Endothelial cell (in vitro differentiated cells): ENCODE data around the gene CTNNA3. TPM values are rescaled to one million over a fixed set of nuclear protein-coding genes. Genes with fewer than 3 reads are reported as not detected.

Source experiments
- DNase-seq: peaks from one replicate; pipeline ENCODE4 v3.0.0; 2021; ENCODE audit warnings: low spot score
- H3K27ac Mint-ChIP-seq: one replicate; pipeline ENCODE4 v1.8.0; 2021; ENCODE audit warnings: mixed read lengths, inconsistent platforms; ENCODE audit not compliant: unreplicated experiment
- H3K27me3 Mint-ChIP-seq: one replicate; pipeline ENCODE4 v1.8.0; 2021; ENCODE audit warnings: mild to moderate bottlenecking, moderate library complexity, mixed read lengths, inconsistent platforms; ENCODE audit not compliant: unreplicated experiment
- H3K36me3 Mint-ChIP-seq: one replicate; pipeline ENCODE4 v1.8.0; 2021; ENCODE audit warnings: mild to moderate bottlenecking, low read depth, mixed read lengths, inconsistent platforms; ENCODE audit not compliant: unreplicated experiment
- H3K4me1 Mint-ChIP-seq: one replicate; pipeline ENCODE4 v1.8.0; 2021; ENCODE audit warnings: mild to moderate bottlenecking, mixed read lengths, inconsistent platforms; ENCODE audit not compliant: unreplicated experiment
- H3K4me3 Mint-ChIP-seq: one replicate; pipeline ENCODE4 v1.8.0; 2021; ENCODE audit warnings: mild to moderate bottlenecking, mixed read lengths, inconsistent platforms; ENCODE audit not compliant: unreplicated experiment
- H3K9me3 Mint-ChIP-seq: one replicate; pipeline ENCODE4 v1.8.0; 2021; ENCODE audit warnings: mixed read lengths, inconsistent platforms; ENCODE audit not compliant: unreplicated experiment
- total RNA-seq: library from RNA; stranded (reverse); fragmentation: NEBNext Ultra II Directional; extraction: Animal tissue kit (Norgen Biotek cat#: 25700); gene quantifications from one replicate; pipeline ENCODE4 v1.2.1, GENCODE V29; 2021; ENCODE audit not compliant: unreplicated experiment
- TF ChIP-seq, protein P1 (sequence below): fragments of 200-600 bp; sonication (generic); IDR thresholded peaks from one replicate; pipeline ENCODE4 v1.5.0; 2021; ENCODE audit warnings: antibody characterized with exemption; ENCODE audit not compliant: unreplicated experiment

The CTNNA3 gene
- total RNA-seq, 1 donor from 2014 or later = 2.3 TPM

- no peak for DNase-seq
- TF ChIP-seq, protein P1, sequence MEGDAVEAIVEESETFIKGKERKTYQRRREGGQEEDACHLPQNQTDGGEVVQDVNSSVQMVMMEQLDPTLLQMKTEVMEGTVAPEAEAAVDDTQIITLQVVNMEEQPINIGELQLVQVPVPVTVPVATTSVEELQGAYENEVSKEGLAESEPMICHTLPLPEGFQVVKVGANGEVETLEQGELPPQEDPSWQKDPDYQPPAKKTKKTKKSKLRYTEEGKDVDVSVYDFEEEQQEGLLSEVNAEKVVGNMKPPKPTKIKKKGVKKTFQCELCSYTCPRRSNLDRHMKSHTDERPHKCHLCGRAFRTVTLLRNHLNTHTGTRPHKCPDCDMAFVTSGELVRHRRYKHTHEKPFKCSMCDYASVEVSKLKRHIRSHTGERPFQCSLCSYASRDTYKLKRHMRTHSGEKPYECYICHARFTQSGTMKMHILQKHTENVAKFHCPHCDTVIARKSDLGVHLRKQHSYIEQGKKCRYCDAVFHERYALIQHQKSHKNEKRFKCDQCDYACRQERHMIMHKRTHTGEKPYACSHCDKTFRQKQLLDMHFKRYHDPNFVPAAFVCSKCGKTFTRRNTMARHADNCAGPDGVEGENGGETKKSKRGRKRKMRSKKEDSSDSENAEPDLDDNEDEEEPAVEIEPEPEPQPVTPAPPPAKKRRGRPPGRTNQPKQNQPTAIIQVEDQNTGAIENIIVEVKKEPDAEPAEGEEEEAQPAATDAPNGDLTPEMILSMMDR = peak; percentile 21
- no peaks in the 10 kb centered on the region for H3K27me3 Mint-ChIP-seq
Observed at GRCh38 chr10:66214721-66215404, 1481.1 kb downstream of the CTNNA3 start.

DNA sequence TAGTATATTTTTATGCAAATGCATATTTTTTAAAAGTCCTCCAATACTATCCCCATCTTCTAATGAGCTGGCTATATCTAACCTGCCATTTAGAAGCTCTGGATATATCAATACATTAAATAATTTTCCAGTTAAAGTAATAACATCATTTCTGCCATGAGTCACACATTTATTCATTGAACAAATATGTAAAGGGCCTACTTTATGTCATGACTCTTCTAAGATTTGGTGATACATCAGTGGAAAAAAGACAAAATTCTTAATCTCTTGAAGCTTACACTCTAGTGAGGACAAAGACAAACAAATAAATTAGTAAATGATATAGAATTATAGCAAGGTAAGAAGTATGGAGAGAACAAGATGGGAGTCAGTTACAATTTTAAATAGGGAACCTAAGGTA is 1487.0 kb downstream of the CTNNA3 start:
- no peaks in the 10 kb centered on the region for H3K9me3 Mint-ChIP-seq
- no peak overlapping the region for H3K4me3 Mint-ChIP-seq

More at GRCh38 chr10:66214721-66215404, 1481.1 kb downstream of the CTNNA3 start:
- Mint-ChIP-seq H3K36me3 (no peaks in the 10 kb centered on the region), H3K4me3 (no peak overlapping the region), H3K27ac (no peak overlapping the region), H3K4me1 (no peaks in the 10 kb centered on the region), H3K9me3 (no peaks in the 10 kb centered on the region)

GRCh38 chr10:66204838-66205237 is 1491.2 kb downstream of the CTNNA3 start:
- no peaks in the 10 kb centered on the region for H3K4me1 Mint-ChIP-seq
- H3K27me3 Mint-ChIP-seq = no peaks in the 10 kb centered on the region
- H3K27ac Mint-ChIP-seq = no peak overlapping the region
- H3K9me3 Mint-ChIP-seq = no peaks in the 10 kb centered on the region
- no peaks in the 10 kb centered on the region for H3K36me3 Mint-ChIP-seq
- TF ChIP-seq, protein P1 = no peak
- H3K4me3 Mint-ChIP-seq = no peak overlapping the region
- DNase-seq = no peak

More for the DNA sequence above, 1487.0 kb downstream of the CTNNA3 start:
- Mint-ChIP-seq H3K27me3 (no peaks in the 10 kb centered on the region), H3K27ac (no peak overlapping the region), H3K36me3 (no peaks in the 10 kb centered on the region), H3K4me1 (no peaks in the 10 kb centered on the region)
- DNase-seq = no peak
- TF ChIP-seq, protein P1 = no peak

DNA sequence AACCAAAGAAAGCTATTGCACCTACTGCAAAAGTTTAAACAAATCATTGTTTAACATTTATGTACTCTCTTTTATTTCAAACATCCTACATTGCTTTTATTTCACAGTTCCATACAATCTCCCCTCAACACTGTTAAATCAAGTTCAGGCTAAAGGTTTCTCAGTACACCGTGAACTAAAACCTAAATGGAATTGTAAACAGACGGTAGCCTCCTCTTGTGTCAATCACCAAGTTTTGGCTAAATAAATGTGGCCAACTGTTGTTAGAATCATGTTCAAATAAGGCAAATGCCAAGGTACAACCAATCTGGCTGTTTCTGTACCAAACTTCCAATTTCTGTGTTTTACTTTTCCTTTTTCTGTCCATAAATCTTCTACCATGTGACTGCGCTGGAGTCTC is 1493.9 kb downstream of the CTNNA3 start:
- H3K27me3 Mint-ChIP-seq = no peaks in the 10 kb centered on the region
- TF ChIP-seq, protein P1 = no peak
- H3K9me3 Mint-ChIP-seq = no peaks in the 10 kb centered on the region
- DNase-seq = no peak
- no peaks in the 10 kb centered on the region for H3K36me3 Mint-ChIP-seq
- no peaks in the 10 kb centered on the region for H3K4me1 Mint-ChIP-seq
- no peak overlapping the region for H3K4me3 Mint-ChIP-seq
- no peak overlapping the region for H3K27ac Mint-ChIP-seq

DNA sequence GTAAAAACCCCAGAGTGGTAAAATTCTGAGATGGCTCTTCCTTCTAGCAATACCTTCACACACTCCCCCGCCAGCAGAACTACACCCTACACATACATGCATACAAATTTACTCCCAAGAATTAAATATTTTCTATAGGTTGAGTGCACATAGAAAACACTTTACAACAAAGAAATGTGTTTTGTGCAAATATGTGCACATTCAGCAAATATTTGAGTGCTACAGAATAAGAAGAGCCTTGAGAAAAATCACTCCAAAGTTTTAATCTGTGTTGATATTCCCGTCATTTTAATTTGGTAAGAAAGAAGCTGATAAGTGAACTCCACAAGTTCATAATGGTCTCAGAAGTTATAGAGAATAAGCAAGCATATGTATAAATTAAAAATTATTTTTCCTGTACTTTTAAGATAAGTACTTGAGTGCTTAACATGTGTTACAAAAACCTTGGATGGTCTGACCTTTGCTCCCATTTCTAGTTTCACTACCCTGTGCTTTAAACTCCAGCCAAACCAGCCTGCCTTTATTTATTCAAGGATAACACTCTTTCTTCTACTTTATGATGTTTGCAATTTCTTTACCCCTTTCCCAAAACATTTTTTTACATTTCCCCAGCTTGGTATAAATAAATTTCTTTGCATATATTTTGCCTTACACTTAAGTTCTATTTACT is 1503.7 kb downstream of the CTNNA3 start:
- H3K36me3 Mint-ChIP-seq = no peaks in the 10 kb centered on the region
- no peak overlapping the region for H3K27ac Mint-ChIP-seq
- no peak for DNase-seq
- H3K27me3 Mint-ChIP-seq = no peaks in the 10 kb centered on the region
- no peaks in the 10 kb centered on the region for H3K9me3 Mint-ChIP-seq
- H3K4me3 Mint-ChIP-seq = no peak overlapping the region
- TF ChIP-seq, protein P1 = no peak
- H3K4me1 Mint-ChIP-seq = no peaks in the 10 kb centered on the region
